GM18517 (cell line): ENCODE data around the gene OGFR.

ENCODE experiments used
- ATAC-seq: cut with Tn5 transposase; IDR thresholded peaks from one replicate; pipeline ENCODE4 v1.9.1; 2021; ENCODE audit warnings: mild to moderate bottlenecking, moderate library complexity; ENCODE audit not compliant: unreplicated experiment

The OGFR gene

GRCh38 chr20:62824476-62825332, 20.1 kb downstream of the OGFR start:
- no peak for ATAC-seq

GRCh38 chr20:62825333-62825985, 20.8 kb downstream of the OGFR start:
- ATAC-seq = no peak

DNA sequence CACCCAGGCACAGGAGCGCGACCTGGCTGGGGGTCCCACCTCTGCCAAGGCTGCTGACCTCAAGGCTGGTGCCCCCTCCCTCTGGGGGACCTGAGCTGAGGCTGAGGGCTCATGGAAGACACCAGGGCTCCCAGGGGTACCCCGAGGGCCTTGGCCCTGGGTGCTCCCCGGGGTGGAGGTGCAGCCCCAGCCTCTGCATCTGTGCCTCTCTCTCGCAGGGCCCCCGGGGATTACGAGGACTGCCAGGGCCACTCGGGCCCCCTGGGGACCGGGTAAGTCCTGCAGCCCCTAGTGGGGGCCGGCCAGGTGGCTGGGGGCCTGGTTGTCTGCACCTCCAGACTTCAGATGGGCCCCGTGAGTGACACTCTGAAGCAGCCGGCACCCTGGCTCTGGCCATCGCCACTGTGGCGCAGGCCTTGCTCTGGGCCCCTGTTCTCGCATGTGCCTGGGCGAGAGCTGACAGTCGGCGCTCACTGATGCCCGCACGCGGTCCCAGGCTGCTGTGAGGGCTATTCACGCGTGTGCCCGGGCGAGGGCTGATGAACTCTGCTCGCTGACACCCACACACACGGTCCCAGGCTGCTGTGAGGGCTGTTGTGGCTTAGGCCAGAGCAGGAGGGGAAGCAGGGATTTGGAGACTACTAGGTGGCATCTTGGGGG, 21.5 kb downstream of the OGFR start:
- ATAC-seq = no peak

DNA sequence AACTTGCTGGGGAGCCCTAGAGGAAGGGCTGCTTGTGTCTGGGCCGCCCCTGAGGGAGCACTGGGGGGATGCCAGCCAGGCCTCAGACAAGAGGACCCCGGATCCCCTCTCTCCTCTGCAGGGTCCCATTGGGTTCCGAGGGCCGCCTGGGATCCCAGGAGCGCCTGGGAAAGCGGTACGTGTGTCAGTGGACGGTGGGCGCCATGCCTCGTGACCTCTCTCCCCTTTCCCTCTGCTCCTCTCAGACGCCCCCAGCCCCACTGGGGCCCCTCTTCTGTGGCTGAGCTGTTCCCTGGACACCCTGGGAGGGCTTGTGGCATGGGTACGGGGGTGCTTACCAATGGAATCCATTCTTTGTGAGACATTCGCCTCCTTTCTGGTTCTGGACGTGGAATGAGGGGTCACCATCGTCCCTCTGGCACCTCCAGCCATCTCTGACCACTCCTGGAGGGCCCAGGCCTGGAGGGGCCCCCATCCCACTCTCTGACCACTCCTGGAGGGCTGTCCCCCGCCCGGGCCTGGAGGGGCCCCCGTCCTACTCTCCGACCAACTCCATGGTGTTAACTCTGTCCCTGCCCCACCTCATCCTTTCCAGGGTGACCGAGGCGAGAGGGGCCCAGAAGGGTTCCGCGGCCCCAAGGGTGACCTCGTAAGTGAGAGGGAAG, 22.1 kb downstream of the OGFR start:
- ATAC-seq = no peak

DNA sequence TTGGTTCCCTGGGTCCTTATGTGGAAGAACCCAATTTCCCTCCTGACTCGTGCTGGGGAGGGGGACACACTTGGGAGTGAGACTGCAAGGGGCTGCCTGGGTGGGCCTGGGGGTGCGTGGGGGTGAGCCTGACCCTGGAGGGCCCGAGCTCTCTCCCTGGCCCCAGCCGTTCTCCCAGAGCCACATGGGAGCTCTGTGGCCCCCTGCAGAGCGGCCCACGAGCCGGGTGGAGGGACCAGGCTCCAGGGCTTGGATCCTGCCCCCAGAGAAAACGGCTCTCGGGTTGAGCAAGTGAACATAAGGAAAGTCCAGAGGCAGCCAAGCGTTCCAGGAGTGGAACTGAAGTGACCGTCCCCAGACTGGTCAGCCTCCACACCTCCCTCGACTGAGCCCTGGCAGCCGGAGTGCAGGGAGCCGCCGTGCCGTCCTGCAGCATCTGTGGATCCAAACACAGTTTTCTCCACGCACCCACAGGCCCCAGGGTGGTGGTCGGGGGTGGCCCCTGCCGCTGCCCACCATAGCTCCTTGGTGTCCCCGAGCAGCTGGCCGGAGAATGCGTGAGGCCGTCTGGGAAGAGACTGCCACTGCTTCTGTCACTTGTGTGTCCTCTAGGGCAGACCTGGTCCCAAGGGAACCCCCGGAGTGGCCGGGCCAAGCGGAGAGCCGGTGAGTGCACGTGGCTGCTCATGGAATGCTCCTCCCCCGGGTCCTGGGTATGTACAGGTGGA, 22.8 kb downstream of the OGFR start:
- no peak for ATAC-seq

- no peak for ATAC-seq
Measured at GRCh38 chr20:62828051-62828450, 23.4 kb downstream of the OGFR start.

DNA sequence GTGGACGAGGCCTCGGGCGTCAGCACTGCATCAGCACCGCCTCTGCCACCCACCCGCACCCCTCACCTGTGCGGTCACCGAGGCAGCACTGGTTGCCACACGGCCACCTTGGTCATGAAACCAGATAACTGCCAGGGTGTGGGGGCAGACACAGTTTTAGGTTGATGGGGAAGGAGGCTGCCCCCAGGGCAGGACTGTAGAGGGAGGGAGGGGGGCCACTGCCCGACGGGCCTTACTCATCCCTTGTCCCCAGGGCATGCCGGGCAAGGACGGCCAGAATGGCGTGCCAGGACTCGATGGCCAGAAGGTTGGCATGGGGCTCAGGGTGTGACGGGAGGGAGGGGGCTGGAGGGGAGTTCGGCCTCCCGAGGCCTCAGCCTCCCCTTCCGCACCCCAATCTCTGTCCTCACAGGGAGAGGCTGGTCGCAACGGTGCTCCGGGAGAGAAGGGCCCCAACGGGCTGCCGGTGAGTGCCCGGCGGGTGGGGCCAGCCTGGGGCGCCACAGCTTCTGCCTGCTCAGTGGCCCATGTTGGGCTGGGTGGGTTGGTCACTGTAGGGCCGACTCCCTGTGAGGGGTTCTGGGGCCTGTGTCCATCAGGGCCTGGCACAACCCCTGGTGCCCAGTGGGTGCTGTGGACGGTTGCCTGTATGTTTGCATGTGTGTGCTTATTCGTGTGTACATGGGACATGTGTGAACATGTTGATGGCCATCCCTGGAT, 24.0 kb downstream of the OGFR start:
- no peak for ATAC-seq

- ATAC-seq = no peak
Measured at GRCh38 chr20:62829231-62830230, 24.9 kb downstream of the OGFR start.

GRCh38 chr20:62830251-62830650, 25.6 kb downstream of the OGFR start:
- ATAC-seq = no peak

- ATAC-seq = no peak
Measured at GRCh38 chr20:62830821-62831220, 26.2 kb downstream of the OGFR start.

DNA sequence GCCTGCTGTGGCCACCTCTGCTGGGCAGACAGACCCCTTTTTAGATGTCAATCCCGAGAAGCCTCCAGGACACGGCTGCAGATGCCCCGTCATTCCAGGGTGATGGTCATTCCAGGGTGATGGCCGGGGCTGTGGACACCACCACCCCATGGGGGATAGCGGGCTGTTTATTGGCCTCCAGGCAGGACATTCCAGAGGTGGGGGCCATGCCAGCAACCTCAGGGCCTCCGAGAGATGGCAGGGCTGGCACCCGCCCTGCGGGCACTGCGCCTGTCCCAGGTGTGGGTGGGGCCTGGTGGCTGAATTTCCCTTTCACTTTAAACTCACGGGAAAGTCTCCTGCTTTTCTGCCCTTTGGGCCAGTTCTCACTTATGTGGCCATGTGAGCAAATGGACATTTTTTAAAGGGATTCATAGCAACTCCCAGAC, 26.7 kb downstream of the OGFR start:
- ATAC-seq = no peak

- no peak for ATAC-seq
Measured at GRCh38 chr20:62831854-62832211, 27.2 kb downstream of the OGFR start.

- no peak for ATAC-seq
Measured at GRCh38 chr20:62832212-62832922, 27.7 kb downstream of the OGFR start.

DNA sequence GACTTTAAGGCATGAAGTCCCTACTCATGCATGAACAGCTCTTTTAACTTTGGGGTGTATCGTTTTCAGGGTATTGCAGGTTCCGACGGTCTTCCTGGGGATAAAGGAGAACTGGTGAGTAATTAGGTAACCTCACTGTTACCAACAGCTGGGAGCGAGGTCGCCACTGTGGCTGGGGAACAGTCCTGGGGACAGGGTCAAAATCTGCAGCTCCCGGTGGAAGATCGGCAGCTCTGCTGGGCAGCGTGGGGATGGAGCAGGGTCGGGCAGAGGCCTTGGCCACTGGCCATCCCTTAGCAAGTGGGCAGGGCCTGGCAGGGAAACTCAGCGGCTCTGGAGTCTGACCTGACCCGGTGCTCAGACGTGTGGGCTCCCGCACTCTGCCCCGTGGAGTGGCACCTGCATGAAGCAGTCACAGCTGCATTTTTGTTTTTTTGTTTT, 28.3 kb downstream of the OGFR start:
- ATAC-seq = no peak

- no peak for ATAC-seq
Measured at GRCh38 chr20:62834967-62835730, 30.5 kb downstream of the OGFR start.

DNA sequence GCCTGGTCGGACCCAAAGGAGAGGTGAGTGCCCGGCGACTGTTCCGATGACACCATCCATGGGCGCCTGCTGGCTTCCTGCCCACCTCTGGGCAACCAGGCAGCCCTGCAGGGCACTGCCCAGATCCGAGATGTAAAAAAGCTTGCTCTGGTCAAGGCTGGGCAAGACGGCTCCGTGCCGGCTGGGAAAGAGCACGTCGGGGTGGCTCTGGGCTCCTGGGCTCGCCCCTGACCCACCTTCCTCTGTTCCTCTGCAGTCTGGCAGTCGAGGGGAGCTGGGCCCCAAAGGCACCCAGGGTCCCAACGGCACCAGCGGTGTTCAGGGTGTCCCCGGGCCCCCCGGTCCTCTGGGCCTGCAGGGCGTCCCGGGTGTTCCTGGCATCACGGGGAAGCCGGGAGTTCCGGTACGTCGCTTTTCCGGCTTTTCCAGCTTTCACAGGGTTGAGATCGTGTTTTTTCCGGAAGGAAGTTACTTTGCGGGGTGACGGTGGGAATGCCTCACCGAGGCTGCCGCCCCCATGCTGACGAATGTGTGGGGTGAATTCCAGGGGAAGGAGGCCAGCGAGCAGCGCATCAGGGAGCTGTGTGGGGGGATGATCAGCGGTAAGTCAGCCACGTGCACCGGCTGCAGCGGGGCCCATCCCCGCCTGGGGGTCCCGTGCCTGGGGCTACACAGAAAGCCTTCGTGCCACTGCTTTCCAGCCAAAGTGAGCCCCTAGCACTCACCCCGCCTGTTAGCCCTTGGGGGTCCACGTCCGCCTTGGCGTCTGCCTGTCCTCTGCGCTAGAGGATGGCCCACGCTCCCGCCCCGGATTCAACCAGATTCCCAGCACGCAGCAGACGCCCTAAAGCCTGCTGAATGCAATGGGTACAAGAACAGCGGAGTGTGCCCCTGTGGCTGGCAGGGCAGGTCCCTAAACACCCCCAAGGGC, 31.6 kb downstream of the OGFR start:
- ATAC-seq = no peak
